ENCODE measurements around the gene VASN.
"Not testable (repeated sequence)": the region's sequence is repeated elsewhere in the genome, so short reads cannot be mapped to it uniquely, and the experiment has no call there.

VASN gene

DNA sequence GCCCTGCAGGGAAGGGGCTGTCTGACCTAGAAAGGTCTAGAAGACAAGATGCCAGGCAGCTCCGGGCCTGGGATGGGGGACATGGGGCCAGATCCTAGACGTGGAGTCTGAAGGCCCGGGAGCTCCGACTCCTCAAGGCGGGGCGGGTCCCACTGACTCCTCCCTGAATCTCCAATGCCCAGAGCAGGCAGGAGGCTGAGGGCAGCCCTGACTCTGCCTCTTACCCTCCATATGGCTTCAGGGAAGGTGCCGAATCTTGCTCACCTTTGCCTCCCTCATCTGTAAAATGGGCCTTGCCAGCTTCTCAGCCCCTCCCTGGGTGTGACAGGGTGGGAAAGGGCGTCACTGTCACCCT lies 14.8 kb downstream of the VASN start:
- no peak for DNase-seq

DNA sequence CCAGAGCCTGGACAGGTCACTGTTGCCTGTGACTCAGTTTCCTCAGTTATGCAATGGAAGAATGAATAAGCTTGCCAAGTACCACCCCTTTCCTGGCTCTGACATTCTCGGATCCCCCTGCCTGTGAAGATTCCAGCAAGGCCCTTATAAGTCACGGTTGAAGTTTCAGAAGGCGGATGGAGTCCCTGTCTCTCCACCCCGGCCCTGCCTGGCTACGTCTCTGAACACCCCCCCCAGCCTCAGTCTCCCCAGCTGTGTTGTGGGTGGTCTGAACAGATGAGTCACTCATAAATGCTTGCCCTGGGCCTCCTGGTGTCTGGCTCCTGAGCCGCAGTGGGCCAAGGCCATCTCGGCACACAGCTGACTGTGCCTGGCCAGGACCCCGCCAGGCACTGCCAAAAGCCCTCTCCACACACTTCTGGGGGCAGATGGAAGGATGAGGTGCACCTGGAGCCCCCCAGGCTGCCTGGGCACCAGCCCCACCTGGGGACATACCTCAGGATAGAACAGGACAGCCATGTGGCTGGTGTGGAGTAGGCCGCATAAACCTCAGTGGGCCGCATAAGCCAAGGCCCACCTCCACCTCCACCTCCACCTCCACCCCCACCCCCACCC lies 15.4 kb downstream of the VASN start:
- no peak for DNase-seq

DNA sequence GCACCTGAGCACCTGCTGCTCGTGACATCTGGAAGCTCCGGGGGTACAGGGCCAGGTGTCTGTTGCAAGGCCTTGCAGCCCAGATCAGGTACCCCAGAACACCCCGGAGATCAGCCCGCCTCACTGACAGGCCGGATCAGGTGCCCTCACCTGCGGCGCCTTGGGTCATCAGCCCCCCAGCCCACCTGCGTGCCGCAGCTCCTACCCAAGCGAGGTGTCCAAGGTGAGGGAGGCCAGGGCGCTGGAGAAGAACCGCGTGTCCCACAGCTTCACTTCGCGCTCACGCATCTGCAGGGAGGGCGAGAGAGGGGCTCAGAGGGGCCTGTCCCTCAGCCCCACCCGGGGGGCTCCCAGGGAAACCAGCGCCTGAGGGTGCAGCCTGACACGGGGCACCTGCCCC lies 16.1 kb downstream of the VASN start:
- no peak for DNase-seq

GRCh38 chr16:4388271-4389021 lies 16.8 kb downstream of the VASN start:
- no peak for DNase-seq

DNA sequence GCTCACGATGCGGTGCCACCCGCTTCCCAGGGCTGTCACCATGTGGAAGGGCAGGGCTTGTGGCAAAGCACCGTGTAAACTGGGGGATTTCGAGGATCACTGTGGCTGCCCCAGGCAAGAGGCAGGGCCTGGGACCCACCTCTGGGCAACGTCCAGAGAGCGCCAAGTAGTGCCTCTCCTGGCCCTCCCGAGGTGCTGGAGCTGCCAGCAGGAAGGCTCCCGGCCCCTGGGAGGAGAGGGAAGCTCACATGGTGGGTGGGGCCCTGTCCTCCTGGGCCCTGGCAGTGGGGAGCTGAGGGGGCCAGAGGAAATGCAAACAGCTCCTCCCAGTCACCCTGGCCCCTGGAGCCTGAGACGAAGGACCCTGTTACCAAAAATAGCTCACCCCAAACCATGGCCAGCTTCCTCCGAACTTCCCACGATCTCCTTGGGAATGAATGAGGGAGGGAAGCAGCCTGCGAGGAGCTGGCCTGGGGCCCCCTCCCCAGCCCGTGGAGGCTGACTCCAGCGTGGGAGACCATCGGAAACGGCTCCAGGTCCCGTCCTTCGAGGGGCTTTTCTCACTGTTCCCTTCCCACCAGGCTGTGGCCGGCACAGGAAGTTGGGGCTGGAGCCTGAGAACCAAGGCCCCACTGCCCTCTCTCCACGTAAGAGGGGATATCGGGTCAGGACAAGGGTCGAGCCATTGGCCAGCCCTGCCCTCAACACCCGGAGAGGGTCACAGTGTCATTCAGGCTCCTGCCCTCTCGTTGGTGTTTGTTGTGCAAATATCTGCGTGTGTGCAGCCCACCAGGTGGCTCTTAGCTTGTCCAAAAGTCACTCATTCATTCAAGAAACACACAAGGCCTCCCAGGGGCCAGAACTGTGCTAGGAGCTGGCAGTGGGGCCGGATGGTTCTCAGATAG lies 17.7 kb downstream of the VASN start:
- no peak for DNase-seq

GRCh38 chr16:4390266-4391260 lies 18.9 kb downstream of the VASN start:
- no peak for DNase-seq

DNA sequence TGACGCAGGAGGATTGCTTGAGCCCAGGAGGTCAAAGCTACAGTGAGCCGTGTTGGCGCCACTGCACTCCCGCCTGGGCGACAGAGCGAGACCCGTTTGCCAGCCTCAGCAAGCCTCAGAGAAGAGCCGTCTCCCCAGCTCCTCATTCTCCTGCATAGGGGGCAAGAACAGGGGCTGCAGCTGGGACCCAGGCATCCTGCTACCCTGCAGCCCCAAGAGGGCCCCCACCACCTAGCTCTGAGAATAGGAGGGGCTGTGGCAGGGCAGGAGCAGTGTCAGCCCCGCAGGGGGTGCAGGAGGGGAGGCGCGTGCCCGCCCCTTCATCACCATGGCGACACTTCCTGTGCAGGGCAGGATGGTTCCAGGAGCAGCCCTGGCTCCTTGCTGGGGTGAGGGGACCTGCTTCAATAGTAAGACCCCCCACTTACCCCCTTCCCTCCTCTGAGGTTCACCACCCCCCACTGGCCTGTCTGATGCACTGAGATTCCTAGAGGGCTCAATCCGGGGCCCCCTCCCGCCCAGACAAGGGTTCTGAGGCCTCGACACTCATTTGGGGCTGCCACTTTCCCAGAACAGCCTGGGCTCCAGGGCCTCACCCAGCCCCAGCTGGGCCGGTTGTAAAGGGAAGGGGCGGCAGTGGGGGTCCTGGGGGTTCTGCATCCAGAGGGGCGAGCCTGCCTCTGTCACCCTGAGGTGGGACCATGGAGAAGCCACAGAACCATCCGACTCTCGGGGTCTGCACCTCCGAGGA lies 20.2 kb downstream of the VASN start:
- DNase-seq = no peak

- no peak for DNase-seq
Measured at GRCh38 chr16:4392382-4393239, 21.0 kb downstream of the VASN start.

- DNase-seq = no peak
Measured at GRCh38 chr16:4393240-4393600, 21.6 kb downstream of the VASN start.

DNA sequence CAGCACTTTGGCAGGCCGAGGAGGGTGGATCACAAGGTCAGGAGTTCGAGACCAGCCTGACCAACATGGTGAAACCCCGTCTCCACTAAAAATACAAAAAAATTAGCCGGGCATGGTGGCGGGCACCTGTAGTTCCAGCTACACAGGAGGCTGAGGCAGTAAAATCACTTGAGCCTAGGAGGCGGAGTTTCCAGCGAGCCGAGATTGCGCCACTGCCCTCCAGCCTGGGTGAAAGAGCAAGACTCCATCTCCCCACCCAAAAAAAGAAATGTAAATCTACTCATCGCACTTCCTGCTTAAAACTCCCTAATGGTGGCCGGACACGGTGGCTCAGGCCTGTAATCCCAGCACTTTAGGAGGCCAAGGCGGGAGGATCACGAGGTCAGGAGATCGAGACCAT lies 22.2 kb downstream of the VASN start:
- DNase-seq = not testable (repeated sequence)

GRCh38 chr16:4395055-4395726 lies 23.5 kb downstream of the VASN start:
- DNase-seq = no peak

DNA sequence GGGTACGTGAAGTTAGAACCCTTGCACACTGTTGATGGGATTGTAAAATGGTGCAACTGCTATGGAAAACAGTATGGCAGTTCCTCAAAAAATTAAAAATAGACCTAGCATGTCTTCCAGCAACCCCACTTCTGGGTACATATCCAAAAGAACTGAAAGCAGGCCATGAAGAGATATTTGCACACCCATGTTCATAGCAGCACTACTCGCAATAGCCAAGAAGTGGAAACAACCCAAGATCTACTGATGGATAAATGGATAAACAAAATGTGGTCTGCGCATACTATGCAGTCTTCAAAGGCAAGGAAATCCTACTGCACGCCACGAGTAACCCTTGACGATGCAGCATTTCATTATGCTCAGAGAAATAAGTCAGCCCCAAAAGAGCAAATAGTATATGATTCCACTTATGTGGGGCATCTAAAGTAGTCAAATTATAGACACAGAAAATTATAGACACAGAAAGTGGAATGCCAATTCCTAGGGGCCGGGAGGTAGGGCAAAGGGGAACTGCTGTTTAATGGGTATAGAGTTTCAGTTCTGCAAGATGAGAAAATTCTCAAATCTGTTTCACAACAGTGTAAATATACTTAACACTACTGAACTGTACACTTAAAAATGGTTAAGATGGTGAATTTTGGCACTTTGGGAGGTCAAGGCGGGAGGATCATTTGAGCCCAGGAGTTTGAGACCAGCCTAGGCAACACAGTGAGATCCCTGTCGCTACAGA lies 27.5 kb downstream of the VASN start:
- no peak for DNase-seq

GRCh38 chr16:4401094-4401501 lies 29.4 kb downstream of the VASN start:
- DNase-seq = no peak

DNA sequence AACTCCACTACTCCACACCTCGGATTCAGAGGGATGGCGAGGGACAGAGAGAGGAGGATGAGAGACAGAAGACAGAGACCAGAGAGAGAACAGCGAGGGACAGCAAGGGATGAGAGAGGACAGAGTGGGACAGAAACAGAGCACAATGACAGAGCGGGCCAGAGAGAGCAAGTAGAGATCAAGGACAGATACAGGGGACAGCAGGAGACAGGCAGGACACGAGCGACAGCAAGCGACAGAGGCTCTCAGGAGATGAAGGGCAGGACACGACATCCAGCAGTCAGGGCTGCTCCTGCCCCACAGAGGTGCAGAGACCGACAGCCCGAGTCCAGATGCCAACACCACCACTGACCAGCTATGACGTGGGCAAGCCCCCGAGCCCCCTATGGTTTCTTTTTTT lies 29.9 kb downstream of the VASN start:
- no peak for DNase-seq

GRCh38 chr16:4402439-4403132 lies 30.9 kb downstream of the VASN start:
- DNase-seq = peak; percentile 60

- DNase-seq = no peak
Measured at GRCh38 chr16:4403133-4403949, 31.7 kb downstream of the VASN start.

DNA sequence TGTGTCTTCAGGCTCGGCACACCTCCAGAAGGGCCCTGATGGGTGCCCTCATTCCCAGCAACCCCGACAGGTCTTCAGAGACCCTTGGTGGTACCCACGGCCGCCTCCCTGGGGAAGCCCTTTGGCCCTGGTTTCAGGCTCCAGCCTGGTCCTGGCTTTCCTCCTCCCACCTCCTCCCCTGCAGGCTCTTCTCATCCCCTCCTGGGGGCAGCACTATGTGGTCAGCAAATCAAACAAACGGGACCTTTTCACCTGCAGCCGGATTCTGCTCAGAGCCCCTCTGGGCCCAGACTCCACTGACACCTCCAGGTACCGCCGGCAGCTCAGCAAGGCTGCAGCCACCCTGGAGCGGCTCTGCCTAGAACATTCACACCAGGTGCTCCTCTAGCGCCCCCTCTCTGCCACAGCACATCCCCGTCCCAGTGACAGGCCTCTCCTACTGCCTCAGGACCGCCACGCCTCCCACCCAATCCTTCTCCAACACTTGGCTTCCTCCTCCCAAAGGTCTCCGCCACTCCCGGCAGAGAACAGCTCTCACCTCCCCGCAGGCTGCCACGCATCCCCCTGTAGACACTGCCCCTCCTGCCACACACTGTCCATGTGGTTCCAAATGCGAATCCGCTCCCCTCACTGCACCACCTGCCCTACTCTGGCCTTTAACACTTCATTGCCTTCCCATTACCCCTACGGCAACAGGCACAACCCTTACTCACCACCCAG lies 32.8 kb downstream of the VASN start:
- DNase-seq = no peak

Data from DMS79 treated with DMSO at 0.1 percent for 48 hours (cell line).